SK-N-MC (cell line): ENCODE measurements around the gene CTCFL.

Experiments used
- EZH2 ChIP-seq: fragments of 200-600 bp; sonication (generic); IDR thresholded peaks from one replicate; pipeline ENCODE4 v1.6.1; 2017; ENCODE audit warnings: antibody characterized with exemption
- POLR2AphosphoS5 ChIP-seq: IDR thresholded peaks from 2 replicates; pipeline ENCODE4 v1.6.1; 2012; ENCODE audit warnings: mild to moderate bottlenecking, low read depth, low read length, borderline replicate concordance

GRCh38 chr20:57501461-57502335 lies 23.2 kb downstream of the CTCFL start:
- TF ChIP-seq EZH2 (no peak), POLR2AphosphoS5 (no peak)
